Body of pancreas (tissue), 4 donors: ENCODE results near the gene HOXA11.

Experiments
- CTCF ChIP-seq, 7 experiments: fragments of 450-650 bp in 4 of 7; fragments of 200-600 bp in 3 of 7; sonication (generic) in 3 of 7; IDR thresholded peaks; one replicate each; pipeline ENCODE4 v1.5.1; 2016 to 2019; ENCODE audit warnings: antibody characterized with exemption in 7 of 7
- POLR2A ChIP-seq, 3 donors: fragments of 450-650 bp; IDR thresholded peaks; one replicate each; pipeline ENCODE4 v1.6.1; 2016; ENCODE audit warnings: antibody characterized with exemption in 3 of 3, mild to moderate bottlenecking in 2 of 3

- TF ChIP-seq CTCF (IDR thresholded peaks at IDR 0.05) (peak in 1 of 7 experiments; percentile 24), POLR2A (IDR thresholded peaks at IDR 0.05) (no peak)
These were observed 23.8 kb downstream of the HOXA11 start for GRCh38 chr7:27161214-27161720.
